OCI-M2 (cell line): ENCODE results near the gene FANK1.
"Not testable (repeated sequence)": the region's sequence is repeated elsewhere in the genome, so short reads cannot be mapped to it uniquely, and the experiment has no call there.

Source experiments
- DNase-seq: peaks from one replicate; lab custom pipeline; 2025; ENCODE audit not compliant: unreplicated experiment; lab: John Stamatoyannopoulos, UW

The FANK1 gene

DNA sequence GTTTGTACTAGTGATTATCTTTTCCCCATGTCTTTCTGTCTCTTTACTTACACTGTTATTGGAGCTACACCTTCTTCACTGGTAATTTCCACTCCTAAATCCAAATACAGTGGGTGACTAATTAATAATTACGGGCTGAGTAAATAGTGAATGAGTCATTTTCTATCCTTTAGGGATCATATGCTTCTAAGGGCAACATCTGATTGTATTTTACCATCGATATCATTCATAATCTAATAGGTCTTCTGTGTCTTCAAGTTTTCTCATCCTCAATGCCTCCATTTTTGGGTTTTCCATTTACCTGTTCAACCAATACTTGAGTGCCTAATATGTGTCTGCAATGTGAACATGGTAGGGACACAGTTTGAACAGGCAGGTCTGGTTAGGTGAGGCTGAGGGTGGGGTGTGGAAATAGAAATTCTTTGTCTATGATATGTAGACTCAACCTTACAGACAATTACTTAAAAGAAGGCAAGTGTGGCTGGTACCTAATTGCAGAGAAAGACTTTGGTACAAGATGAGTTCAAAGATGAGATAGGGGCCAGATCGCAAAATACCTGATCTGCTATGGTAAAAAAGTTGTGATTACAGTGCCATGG is 9.4 kb upstream of the FANK1 start:
- DNase-seq: no peak

DNA sequence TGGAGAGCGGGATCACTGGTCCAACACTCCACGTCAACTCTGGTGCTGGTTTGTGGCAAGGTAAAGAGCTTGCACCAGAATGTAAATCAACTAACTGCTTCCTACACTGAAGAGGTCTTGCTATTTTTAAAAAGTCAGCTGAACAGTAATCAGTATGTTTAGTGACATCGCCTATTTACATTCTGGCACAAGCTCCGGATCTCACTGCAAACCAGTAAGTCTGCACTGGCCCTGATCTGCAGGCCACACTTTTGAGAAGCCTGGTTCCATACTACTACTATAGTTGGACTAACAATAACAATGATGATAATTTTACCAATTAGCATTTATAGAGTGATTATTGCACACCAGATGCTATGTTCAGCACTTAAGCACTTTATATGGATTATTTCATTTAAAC is 6.9 kb upstream of the FANK1 start:
- not testable (repeated sequence) for DNase-seq

DNA sequence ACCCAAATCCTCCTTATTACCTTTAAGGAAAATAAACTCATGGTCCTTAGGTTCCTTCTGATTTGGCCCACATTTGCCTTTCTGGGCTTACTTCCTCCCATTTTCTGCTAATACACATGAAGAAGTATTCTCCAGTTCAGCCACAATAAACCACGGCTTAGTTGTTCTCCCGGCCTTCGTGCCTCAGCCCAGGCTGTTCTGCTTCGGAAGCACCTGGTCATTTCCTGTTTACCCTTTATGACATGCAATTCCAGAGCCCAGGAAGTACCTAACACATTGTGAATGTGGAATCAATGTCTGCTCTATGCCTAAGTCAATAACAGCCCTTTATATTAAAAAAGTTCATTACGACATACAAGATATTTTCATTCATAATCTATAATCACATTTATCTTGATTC is 4.0 kb upstream of the FANK1 start:
- not testable (repeated sequence) for DNase-seq

DNA sequence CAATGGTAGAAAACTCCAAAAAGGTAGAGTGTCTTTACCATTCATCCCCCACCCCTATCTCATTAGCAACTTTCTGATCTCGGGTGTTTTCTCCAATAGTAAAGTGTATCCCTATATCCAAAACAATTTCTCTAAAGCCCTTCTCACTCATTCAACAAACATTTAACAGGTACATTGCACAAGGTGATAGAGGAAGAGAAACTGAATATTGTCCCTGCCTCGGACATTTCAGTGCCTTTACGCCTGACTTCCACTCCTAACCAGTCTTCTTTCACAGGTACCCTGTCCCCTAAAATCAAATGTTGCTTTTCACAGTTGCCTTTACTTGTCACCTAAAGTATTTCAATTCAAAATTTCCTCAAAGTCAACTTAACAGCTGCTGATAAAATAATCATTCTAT is 2.2 kb upstream of the FANK1 start:
- not testable (repeated sequence) for DNase-seq

DNA sequence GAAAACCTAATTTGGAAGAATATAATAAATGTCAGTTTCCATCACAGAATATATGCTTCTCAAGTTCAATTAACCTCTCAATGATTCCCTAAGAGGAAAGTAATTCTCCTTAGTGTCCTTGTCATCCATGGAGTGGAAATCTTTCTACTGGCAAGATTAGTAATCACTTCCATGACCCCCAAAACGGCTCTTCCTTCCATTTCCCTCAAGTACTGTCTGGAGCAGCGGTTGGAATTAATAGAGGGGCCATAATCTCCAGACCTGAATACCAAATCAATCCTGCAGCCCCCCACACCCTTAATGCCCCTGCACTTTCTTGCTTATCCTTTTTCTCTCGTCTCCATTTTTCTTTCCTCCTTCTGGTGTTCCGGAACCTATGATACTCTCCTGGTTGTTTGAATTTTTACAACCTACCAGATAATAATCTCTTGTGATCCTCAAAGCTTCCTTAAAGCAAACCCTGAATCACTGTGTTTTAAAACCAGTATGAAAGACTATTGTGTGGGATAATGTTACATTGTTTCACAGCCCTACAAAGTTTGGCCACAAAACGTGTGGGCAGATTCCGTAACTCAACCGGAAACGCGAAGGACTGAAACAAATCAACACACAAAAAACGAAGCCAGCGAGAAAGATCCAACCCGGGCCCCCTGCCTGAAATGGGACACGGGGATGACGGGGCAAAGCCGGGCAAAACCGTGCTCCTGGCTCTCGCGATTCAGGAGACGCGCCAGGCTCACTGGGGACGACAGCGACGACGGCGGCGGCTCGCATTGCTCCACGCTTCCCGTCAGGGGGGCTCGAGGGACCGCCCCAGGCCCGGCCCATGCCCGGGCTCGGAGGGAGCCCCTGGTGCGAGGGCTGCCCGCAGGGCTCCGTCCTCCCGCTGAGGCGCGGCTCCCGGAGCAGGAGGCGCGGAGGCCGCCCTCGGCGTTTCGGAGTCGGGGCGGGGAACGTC is 955 bp upstream of the FANK1 start:
- DNase-seq: not testable (repeated sequence)

DNA sequence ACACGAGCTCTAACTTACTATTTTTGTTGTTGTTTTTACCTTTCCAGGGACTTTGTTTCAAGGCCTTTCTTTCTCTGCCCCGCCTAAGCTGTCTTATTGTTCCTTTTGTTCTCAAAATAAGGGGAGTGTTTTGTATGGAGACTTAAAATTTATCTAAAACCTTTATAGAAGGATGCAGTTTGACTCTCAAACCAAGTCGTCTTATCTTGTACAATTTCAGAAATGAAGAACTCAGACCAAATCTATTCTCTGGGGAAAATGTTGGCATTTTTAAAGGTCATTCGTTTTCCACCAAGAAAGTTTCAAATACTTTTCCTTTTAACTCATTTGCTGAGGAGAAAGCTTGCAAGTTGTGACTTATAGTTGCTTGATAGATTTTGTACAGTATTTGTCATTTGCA is 953 bp downstream of the FANK1 start:
- not testable (repeated sequence) for DNase-seq

DNA sequence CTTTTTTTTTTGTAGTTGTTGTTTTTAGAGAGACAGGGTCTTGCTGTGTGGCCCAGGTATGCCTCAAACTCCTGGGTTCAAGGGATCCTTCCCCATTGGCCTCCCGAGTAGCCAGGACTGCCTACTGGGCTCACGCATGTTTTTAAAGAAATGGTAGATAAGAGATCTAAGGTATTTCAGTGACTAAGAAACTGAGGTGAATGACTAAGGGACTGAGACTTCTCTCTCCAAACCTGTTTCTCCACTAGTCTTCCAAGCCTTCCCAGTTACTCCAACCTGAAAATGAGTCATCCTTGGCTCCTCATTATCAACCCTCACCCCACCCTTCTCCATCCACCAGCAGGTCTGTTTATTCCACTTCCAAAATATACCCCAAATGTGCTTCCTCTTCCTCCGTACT is 4.6 kb downstream of the FANK1 start:
- not testable (repeated sequence) for DNase-seq

DNA sequence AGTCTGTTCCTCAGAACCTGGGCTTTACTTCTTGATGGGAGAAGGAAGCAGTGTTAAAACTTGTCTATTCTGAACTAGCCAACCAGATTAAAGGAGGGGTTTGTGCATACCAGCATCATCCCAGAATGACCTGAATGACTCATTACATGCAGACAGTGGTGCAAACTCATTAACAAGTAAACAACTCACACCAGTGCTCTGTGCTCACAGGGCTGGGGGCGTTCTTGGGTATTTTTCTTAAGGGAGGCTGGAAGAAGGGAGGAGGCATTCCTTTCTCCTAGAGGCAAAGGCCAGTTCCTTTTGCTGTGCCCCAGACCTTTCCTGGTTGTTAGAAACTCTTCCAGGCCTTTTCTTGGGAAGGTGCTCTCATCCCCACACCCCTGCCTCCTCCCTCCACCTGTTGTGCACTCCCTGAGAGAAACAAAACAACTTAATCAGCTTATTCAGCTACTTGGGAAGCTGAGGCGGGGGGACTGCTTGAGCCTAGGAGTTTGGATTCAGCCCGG is 6.8 kb downstream of the FANK1 start:
- not testable (repeated sequence) for DNase-seq

DNA sequence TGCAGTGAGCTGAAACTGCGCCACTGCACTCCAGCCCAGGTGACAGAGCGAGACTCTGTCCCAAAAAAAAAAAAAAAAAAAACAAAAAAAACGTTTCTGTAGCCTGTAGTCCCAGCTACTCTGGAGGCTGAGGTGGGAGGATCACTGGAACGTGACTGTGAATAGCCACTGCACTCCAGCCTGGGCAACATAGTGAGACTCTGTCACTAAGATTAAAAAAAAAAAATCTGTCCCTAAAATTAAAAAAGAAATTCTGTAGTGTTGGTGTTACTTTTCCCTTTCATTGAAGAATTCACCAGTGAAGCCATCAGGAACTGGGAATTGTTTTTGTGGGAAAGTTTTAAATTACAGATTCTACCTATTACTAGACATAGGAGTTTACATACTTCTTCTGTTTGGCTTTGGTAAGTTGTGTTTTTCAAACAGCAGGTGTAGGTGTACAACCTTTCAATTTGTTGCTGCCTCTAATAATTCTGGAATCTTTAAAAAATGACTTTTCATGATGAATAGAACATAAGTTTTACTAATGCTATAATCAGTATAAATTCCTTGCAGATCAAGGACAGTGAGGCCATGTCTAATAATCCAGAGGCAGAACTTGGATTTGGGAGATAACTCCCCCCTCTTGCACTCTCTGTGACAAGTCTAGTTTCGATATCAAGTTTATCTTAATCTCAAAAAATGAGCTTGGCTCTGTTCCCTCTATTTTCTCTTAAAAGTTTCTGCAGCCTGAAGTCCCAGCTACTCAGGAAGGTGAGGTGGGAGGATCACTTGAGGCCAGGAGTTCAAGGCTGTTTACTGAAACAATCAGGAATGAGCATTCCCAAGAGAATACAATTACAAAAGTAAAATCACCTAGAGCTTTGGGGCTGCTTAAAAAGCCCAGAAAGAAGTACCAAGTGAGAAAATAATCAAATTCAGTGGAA is 9.0 kb downstream of the FANK1 start:
- DNase-seq: not testable (repeated sequence)

DNA sequence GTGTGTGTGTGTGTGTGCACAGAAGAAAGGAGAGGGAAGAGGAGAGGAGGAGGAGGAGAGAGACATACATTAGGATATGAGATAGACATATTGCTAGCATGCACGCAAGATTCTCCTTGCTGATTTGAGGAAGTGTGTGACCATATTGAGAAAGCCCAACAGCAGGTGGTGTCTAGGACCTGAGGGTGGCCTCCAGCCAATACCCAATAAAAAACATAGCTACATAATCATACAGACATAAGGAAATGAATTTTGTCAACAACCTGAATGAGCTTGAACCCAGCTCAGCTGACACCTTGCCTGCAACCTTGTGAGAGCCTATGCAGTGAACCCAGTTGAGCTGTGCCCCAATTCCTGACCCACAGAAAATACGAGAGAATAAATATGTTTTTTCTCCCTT is 11.2 kb downstream of the FANK1 start:
- not testable (repeated sequence) for DNase-seq

DNA sequence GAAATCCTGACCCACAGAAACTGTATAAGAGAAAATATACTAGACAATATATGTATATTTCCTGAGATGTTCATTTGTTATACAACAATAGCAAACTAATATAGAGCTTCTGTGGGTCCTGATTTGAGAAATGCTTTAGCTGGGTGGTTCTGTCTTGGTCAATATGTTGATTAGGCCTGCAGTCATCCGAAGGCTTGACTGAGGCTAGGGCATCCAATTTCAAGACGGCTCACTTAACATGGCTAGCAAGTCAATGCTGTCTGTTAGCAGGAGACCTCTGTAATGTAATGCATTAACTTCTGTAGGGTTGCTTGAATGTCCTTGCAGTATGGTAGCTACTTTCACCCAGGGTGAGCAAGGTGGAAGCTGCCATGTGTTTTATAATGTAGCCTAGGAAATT is 12.4 kb downstream of the FANK1 start:
- DNase-seq: not testable (repeated sequence)

DNA sequence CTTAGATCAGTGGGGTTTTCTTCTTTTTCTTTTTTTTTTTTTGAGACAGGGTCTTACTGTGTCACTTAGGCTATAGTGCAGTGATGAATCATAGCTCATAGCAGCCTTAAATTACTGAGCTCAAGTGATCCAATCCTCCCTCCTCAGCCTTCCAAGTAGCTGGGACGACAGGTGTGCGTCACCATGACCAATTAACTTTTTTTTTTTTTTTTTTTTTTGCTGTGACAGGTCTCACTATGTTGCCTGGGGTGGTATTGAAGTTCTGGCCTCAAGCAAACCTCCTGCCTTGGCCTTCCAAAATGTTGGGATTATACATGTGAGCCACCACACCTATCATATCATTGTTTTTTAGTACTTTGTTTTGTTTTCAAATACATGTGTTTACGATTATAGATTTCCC is 13.1 kb downstream of the FANK1 start:
- DNase-seq: not testable (repeated sequence)

DNA sequence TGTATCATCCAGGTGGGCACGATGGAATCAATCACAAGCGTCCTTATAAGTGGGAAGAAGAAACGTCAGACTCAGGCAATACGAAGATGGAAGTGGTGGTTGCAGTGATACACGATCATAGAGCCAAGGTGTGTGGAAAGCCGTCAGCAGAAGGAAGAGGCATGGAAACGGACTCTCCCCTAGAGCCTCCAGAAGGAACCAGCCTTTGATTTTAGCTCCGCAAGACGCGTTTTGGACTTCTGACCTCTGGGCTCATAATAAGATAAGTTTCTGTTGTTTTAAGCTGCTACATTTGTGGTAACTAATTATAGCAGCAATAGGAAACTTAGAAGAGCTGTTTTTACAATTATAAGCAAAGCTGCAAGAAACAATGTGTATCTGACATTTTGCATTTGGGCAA is 14.8 kb downstream of the FANK1 start:
- DNase-seq: no peak

DNA sequence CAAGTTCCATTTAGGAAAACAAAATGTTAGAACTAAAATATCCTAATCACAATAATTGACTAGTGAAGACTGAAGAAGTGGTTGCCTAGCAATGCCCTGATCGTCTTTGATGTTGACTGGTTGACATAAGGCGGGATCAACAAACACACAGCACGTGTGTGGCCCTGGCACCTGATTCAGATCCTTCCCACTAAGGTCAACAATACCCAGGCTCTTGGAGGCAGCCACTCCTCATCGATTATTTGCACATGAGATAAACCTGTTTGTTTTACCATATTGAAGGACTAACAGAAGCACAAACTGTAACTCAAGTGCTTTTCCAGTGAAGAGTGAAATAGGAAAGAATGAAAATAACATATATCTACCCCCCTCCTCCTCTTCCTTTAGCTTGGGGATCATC is 15.6 kb downstream of the FANK1 start:
- DNase-seq: no peak

DNA sequence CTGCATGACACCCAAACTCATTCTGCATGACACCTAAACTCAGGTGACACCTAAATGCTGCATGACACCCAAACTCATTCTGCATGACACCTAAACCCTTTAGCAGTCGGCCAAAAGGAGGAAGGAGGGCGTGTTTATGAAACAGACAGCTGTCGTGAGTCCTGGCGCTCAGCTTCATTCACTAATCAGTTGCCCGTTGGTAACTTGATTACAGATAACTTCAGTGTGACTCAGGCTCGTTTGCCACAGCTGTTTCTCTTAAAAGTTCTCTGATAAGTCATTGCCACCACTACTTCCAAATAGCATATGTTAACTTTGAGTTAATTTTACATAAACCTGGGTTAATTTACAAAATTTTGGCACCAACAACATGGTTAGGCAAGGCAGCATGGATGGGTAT is 16.9 kb downstream of the FANK1 start:
- DNase-seq: not testable (repeated sequence)

DNA sequence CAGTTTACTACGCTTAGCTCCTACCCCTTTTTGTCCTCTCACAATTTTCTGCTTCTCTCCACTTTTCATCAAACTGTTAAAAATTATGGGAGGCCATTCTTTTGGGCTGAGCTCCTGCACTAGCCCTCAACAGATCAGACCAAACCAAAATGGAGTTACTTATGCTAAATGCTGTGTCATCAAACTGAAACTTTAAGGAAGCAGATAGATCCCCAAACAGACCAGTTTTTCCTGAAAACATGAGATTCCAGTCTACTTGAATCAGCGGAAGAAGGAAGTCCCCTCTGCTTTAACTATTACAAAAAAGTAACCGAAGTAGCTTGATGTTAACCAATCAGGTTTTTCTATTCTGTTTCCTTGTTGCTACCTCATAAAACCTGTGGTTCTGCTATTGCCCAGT is 20.6 kb downstream of the FANK1 start:
- DNase-seq: no peak

DNA sequence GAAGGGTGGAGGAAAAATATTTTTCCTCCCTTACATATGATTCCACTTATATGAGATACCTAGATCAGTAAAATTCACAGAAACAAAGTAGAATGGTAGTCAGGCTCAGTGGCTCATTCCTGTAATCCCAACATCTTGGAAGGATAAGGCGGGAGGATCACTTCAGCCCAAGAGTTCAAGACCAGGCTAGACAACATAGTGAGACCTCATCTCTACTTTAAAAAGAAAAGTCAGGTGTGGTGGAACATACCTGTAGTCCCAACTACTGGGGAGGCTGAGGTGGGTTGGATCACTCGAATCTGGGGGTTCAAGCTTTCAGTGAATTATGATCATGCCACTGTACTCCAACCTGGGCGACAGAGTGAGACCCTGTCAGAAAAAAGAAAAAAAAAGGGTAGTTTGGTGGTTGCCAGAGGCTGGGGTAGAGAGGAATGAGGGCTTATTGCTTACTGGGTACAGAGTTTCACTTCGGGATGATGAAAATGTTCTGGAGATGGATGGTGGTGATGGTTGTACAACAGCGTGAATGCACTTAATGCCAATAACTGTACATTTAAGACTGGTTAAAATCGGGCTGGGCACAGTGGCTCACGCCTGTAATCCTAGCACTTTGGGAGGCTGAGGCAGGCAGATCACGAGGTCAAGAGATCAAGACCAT is 21.5 kb downstream of the FANK1 start:
- not testable (repeated sequence) for DNase-seq

DNA sequence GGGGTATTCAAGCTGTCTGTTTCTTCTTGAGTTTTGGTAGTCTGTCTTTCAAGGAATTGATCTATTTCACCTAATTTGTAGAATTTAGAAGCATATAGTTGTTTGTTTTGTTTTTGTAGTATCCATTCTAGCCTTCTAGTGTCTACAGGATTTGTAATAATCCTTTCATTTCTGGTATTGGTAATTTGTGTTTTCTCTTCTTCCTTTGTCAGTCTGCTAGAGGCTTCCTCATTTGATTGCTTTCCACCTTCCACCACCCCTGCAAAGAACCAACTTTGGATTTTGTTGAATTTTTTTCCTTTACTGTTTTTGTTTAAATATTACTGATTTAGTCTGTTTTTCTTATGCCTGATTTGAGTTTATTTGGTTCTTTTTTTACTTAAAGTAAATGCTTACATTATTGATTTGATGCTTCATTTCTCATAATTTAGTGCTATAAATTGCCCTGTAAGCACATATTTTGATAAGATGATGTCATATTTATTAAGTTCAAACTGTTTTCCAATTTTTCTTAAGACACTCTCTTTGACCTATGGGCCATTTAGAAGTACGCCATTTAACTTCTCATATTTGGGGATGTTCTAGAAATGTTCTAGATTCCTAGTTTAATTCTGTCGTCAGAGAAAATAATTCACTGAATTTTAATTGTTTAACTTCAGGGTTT is 25.4 kb downstream of the FANK1 start:
- not testable (repeated sequence) for DNase-seq

DNA sequence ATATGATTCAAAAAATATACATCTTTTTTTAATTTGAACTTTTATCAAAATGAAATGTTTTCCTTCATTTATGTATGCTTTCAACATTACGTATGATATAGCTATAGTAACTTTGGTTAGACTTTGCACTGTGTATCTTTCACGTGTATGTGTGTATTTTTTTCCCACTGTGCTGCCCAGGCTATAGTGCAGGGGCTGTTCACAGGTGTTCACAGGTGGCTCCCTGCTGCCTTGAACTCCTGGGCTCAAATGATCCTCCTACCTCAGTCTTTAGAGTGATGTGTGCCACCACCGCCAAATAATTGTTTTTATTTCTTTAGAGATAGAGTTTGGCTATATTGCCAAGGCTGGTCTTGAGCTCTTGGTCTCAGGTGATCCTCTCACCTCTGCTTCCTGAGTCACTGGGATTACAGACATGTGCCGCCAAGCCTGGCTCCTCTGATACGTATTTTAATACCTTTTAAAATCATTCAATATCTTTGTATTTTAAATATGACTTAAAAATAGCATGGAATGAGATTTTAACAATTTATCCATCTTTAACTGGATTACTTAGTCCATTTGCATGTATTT is 29.0 kb downstream of the FANK1 start:
- no peak for DNase-seq

DNA sequence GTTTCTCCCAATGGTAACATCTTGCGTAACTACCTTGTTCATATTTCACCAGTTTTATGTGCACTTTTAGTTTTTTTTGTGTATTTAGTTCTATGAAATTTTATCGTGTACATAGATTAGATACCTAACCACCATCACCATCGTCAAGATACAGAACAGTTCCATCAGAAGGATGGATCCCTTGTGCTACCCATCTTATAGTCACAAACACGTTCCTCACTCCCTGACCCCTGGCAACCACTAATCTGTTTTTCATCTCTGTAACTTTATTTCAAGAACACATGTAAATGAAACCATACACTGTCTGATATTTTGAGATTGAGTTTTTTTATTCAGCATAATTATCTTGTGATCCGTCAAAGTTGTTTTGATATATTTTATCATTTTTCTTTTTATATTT is 29.9 kb downstream of the FANK1 start:
- DNase-seq: no peak
